Upper lobe of left lung (tissue), 6 donors: ENCODE measurements around the gene SFXN2. TPM values are rescaled to one million over a fixed set of nuclear protein-coding genes. Genes with fewer than 3 reads are reported as not detected.
"Not testable (repeated sequence)": the region's sequence is repeated elsewhere in the genome, so short reads cannot be mapped to it uniquely, and the experiment has no call there.

Experiments used
- ATAC-seq, 2 donors: fragments of 200-7000 bp; cut with Tn5 transposase; one replicate each; pipeline ENCODE4 v1.9.1; 2022; ENCODE audit warnings: mild to moderate bottlenecking in 2 of 2, moderate library complexity in 2 of 2; ENCODE audit not compliant: low FRiP score in 2 of 2
- DNase-seq, 2 donors: peaks; one replicate each; pipeline ENCODE4 v3.0.0-alpha.2; 2019 to 2020
- H3K27ac ChIP-seq, 4 donors: fragments of 200-600 bp; sonication (generic); one replicate each; pipeline ENCODE4 v1.5.1; 2016 to 2019
- H3K27me3 ChIP-seq, 4 donors: fragments of 200-600 bp; sonication (generic); one replicate each; pipeline ENCODE4 v1.5.1; 2017 to 2019
- H3K36me3 ChIP-seq, 4 donors: fragments of 200-600 bp; sonication (generic); one replicate each; pipeline ENCODE4 v1.5.1; 2016 to 2019
- H3K4me1 ChIP-seq, 4 donors: fragments of 200-600 bp; sonication (generic); one replicate each; pipeline ENCODE4 v1.5.1; 2018 to 2019
- H3K4me3 ChIP-seq, 4 donors: fragments of 200-600 bp; sonication (generic); one replicate each; pipeline ENCODE4 v1.5.1; 2017 to 2019; ENCODE audit warnings: mild to moderate bottlenecking in 2 of 4, moderate library complexity in 1 of 4
- H3K9me3 ChIP-seq, 4 donors: fragments of 200-600 bp; sonication (generic); one replicate each; pipeline ENCODE4 v1.5.1; 2018 to 2019
- EP300 ChIP-seq, 4 donors: sonication (generic); formaldehyde crosslinking; IDR thresholded peaks; one replicate each; pipeline ENCODE4 v1.5.1; 2017; ENCODE audit warnings: antibody characterized with exemption in 4 of 4, control low read depth in 2 of 4
- POLR2A ChIP-seq, 4 donors: fragments of 450-650 bp; IDR thresholded peaks; one replicate each; pipeline ENCODE4 v1.5.1; 2016 to 2017; ENCODE audit warnings: antibody characterized with exemption in 4 of 4, mild to moderate bottlenecking in 2 of 4
- POLR2AphosphoS5 ChIP-seq, 2 donors: sonication (generic); formaldehyde crosslinking; IDR thresholded peaks; one replicate each; pipeline ENCODE4 v1.5.1; 2017; ENCODE audit warnings: antibody characterized with exemption in 2 of 2
- WGBS, 2 donors: methylation state at CpG; one replicate each; pipeline ENCODE4 v1.1.5; 2017 to 2018; 5-methylcytosine and 5-hydroxymethylcytosine counted together
- total RNA-seq, 6 donors: library from RNA; depleted of rRNA in 4 of 6; stranded (reverse); fragments of >200 nt in 4 of 6; gene quantifications; one replicate each; pipeline versions ENCODE4 v1.1.0 to v1.2.1, GENCODE V29; 2016 to 2021
- TF ChIP-seq, protein P1 (sequence below), 6 experiments: fragments of 450-650 bp in 4 of 6; fragments of 200-600 bp in 2 of 6; sonication (generic) in 2 of 6; IDR thresholded peaks; one replicate each; pipeline ENCODE4 v1.5.1; 2016 to 2019; ENCODE audit warnings: antibody characterized with exemption in 6 of 6
- donor health status: DM: no; HTN: no; CAD: no; lungs with moderate emphysema.
- donor health status: DM: no; HTN: yes; CAD: no; lungs with severe emphysema.

Gene SFXN2
- total RNA-seq, 6 donors from 2014 or later, result 3.9 to 28.3 (median 8.0) TPM

DNA sequence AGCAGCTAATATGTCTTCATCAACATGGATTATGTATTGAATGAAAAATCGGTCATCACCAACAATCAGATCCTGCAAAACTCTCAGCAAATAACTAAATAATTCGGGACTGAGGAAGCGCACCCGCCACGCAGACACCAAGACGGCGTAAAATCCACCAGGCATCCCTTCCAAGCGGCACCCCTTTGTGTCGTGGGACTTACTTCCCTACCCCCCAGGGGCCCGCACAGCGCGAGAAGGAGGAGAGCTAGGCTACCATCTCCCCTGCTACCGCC, 960 bp upstream of the SFXN2 start:
- DNase-seq (no peak), ATAC-seq (peak; percentile 72 to 87)
- Histone ChIP-seq H3K9me3 (no peaks in the 10 kb centered on the region), H3K27me3 (no peaks in the 10 kb centered on the region), H3K4me1 (peaks cover 6 to 27% (median 11%) of the 10 kb centered on the region in 4 donors), H3K36me3 (no peaks in the 10 kb centered on the region), H3K4me3 (peak overlapping the region; percentile 82 to 96 (median 92)), H3K27ac (peak overlapping the region; percentile 81 to 92 (median 87))
- WGBS, 2 donors, result 0% methylated on average over 2 to 13 of the region's 13 CpGs
- TF ChIP-seq, protein P1, sequence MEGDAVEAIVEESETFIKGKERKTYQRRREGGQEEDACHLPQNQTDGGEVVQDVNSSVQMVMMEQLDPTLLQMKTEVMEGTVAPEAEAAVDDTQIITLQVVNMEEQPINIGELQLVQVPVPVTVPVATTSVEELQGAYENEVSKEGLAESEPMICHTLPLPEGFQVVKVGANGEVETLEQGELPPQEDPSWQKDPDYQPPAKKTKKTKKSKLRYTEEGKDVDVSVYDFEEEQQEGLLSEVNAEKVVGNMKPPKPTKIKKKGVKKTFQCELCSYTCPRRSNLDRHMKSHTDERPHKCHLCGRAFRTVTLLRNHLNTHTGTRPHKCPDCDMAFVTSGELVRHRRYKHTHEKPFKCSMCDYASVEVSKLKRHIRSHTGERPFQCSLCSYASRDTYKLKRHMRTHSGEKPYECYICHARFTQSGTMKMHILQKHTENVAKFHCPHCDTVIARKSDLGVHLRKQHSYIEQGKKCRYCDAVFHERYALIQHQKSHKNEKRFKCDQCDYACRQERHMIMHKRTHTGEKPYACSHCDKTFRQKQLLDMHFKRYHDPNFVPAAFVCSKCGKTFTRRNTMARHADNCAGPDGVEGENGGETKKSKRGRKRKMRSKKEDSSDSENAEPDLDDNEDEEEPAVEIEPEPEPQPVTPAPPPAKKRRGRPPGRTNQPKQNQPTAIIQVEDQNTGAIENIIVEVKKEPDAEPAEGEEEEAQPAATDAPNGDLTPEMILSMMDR (IDR thresholded peaks at IDR 0.05), result peak in 2 of 6 experiments; percentile 33 to 44
- TF ChIP-seq EP300 (IDR thresholded peaks at IDR 0.05) (no peak), POLR2AphosphoS5 (IDR thresholded peaks at IDR 0.05) (no peak), POLR2A (IDR thresholded peaks at IDR 0.05) (no peak)

DNA sequence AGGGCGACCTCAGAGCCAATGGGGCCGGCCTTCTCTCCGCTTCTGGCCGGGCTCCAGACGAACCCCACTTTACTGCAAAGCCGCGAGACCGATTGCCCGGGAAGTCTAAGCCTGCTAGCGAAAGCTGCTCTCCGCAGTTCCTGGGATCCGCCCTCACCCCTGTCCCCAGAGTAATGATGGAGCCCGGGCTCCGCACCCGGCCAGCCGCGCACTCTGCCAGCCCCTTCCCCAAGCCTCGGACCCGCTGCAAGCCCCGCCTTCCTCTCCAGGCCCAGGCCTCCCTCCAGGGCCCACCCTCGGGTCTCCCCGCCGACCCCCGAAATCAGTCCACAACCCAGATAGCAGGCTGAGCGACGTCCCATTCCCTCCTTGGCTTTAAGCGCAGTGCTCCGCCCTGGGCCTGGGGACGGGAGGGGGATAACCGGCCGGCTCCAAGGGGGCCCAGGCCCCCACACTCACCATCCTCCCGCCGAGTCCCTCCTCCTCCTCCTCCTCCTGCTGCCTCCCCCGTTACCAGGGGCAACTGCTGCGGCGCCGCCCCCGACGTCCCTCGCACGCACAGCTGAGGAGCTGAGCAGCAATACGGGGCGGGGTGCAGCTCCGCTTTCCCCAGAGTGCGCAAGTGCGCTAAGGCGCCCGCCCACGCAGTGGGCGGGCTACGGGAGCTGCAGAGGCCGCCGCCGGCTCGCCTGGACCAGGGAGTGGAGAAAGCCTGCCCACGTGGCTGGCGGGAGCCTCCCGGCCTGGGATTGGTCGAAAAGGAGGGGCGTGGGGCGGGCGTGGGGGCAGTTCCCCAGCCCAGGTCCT, 419 bp upstream of the SFXN2 start, which contains the start of gene ARL3:
Gene ARL3 (minus strand): TSS at position 584 of the 807 bp plus-strand sequence. CDS start 122 bp downstream, at position 462.
- WGBS, 2 donors, result 1 to 3% methylated on average over 14 to 48 of the region's 62 CpGs
- DNase-seq, result peak; percentile 99
- Histone ChIP-seq H3K27ac (peak within 1 kb of the TSS; percentile 81 to 92 (median 87)), H3K27me3 (no peaks in the 10 kb centered on the region), H3K4me3 (peak within 1 kb of the TSS; percentile 82 to 96 (median 92)), H3K4me1 (peaks cover 6 to 27% (median 12%) of the 10 kb centered on the region in 4 donors), H3K9me3 (no peaks in the 10 kb centered on the region), H3K36me3 (no peaks in the 10 kb centered on the region)
- TF ChIP-seq, protein P1 (IDR thresholded peaks at IDR 0.05), result peak in 4 of 6 experiments; percentile 57 to 85 (median 74)
- TF ChIP-seq POLR2AphosphoS5 (IDR thresholded peaks at IDR 0.05) (peak; percentile 74 to 75), POLR2A (IDR thresholded peaks at IDR 0.05) (peak in 2 of 4 donors; percentile 21 to 72), EP300 (IDR thresholded peaks at IDR 0.05) (peak in 1 of 4 donors; percentile 57)
- peak; percentile 99 to 100 for ATAC-seq

DNA sequence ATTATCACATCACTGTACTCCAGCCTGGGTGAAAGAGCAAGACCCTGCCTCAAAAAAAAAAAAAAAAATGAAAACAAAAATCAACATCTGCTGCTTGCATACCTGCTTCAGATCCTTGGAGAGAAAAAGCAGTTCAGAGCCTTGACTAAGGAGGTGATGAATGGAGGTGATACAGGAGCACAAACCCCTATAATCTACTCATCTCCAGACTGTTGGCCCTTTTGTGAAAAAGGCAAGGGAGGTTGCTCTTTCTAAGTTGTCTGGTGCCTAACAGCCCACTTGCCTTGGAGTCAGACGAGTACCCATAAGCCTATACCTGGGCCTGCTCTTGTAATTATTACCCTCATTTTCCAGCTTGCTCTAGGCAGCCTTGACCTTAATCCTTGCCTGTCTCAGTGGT, 1.4 kb downstream of the SFXN2 start:
- H3K4me1 ChIP-seq, result peaks cover 6 to 27% (median 12%) of the 10 kb centered on the region in 4 donors
- no peaks in the 10 kb centered on the region for H3K36me3 ChIP-seq
- no peak overlapping the region for H3K27ac ChIP-seq
- 94 to 100% methylated on average over 1 of the region's 1 CpG for WGBS, 2 donors
- no peak overlapping the region for H3K4me3 ChIP-seq
- H3K27me3 ChIP-seq, result no peaks in the 10 kb centered on the region
- ATAC-seq (no peak), DNase-seq (no peak)
- TF ChIP-seq, protein P1 (IDR thresholded peaks at IDR 0.05), result no peak
- TF ChIP-seq POLR2A (IDR thresholded peaks at IDR 0.05), result no peak
- TF ChIP-seq POLR2AphosphoS5 (IDR thresholded peaks at IDR 0.05), result no peak
- no peak for TF ChIP-seq EP300 (IDR thresholded peaks at IDR 0.05)
- no peaks in the 10 kb centered on the region for H3K9me3 ChIP-seq

DNA sequence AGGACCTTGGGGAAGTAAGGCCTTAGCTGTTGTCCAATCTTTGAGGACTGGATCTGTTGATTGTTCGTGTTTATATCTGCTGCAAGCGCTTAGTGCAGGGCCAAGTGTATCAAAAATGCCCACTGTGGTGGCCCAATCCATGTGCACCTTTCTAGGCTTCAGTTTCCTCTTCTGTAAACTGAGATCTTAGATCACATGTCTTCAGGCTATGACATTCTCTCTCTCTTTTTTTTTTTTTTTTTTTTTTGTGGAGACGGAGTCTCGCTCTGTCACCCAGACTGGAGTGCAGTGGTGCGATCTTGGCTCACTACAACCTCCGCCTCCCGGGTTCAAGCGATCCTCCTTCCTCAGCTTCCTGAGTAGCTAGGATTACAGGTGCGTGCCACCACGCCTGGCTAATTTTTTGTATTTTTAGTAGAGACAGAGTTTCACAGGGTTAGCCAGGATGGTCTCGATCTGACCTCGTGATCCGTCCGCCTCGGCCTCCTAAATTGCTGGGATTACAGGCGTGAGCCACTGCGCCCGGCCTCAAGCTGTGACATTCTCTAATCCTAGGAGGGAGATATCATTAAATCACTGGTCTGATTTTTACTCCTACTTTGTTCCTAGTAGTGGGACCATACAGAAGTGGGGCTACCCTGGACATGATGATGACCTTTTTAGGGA, 2.6 kb downstream of the SFXN2 start:
- H3K4me3 ChIP-seq, H3K27me3 ChIP-seq, H3K27ac ChIP-seq, ATAC-seq, H3K36me3 ChIP-seq, H3K9me3 ChIP-seq, DNase-seq: not testable (repeated sequence)
- 95% methylated on average over 18 of the region's 18 CpGs for WGBS, 2 donors
- peaks cover 6 to 27% (median 12%) of the 10 kb centered on the region in 4 donors for H3K4me1 ChIP-seq

DNA sequence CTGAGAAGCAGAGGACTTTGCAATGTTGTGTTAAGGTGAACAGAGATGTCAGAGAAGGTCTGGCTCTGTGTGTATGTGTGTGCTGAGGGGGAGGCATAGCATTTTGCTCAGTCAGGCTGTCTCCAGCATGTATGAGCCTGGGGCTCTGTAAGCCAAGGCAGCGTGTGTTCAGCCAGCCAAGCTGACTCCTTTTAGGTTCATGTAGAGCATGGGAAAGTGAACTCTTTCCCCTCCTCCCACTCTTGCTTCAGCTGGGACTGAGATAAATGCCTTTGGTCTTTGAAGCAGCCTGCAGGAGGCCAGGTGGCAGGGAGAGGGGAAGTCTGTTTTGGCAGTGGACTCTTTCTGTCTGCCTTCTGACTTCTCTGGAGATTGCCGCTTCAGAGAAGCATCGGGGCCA, 3.8 kb downstream of the SFXN2 start:
- no peaks in the 10 kb centered on the region for H3K36me3 ChIP-seq
- H3K9me3 ChIP-seq, result no peaks in the 10 kb centered on the region
- ATAC-seq (no peak), DNase-seq (no peak)
- peak overlapping the region in 1 of 4 donors; percentile 20 for H3K27ac ChIP-seq
- 57 to 80% methylated on average over 3 of the region's 3 CpGs for whole genome bisulfite sequencing, 2 donors
- peaks cover 6 to 21% (median 9%) of the 10 kb centered on the region in 4 donors for H3K4me1 ChIP-seq
- TF ChIP-seq, protein P1 (IDR thresholded peaks at IDR 0.05), result no peak
- TF ChIP-seq POLR2A (IDR thresholded peaks at IDR 0.05) (no peak), EP300 (IDR thresholded peaks at IDR 0.05) (no peak), POLR2AphosphoS5 (IDR thresholded peaks at IDR 0.05) (no peak)
- no peaks in the 10 kb centered on the region for H3K27me3 ChIP-seq
- H3K4me3 ChIP-seq, result no peak overlapping the region
